Type B pancreatic cell (in vitro differentiated cells): ENCODE data around the gene C19orf12. TPM values are rescaled to one million over a fixed set of nuclear protein-coding genes. Genes with fewer than 3 reads are reported as not detected.
A peak's percentile ranks its signal among the peaks of the same experiment; 100 is the strongest.

Source experiments
- DNase-seq: peaks from one replicate; pipeline ENCODE4 v3.0.0; 2021; ENCODE audit warnings: mixed read lengths; ENCODE audit not compliant: unreplicated experiment; ENCODE audit errors: extremely low spot score
- H3K27ac Mint-ChIP-seq: 2 replicates; pipeline ENCODE4 v1.8.0; 2021; ENCODE audit warnings: mild to moderate bottlenecking, mixed read lengths
- H3K27me3 Mint-ChIP-seq: 2 replicates; pipeline ENCODE4 v1.8.0; 2021; ENCODE audit warnings: mixed read lengths
- H3K36me3 Mint-ChIP-seq: 2 replicates; pipeline ENCODE4 v1.8.0; 2021; ENCODE audit warnings: mixed read lengths
- H3K4me1 Mint-ChIP-seq: one replicate; pipeline ENCODE4 v1.8.0; 2021; ENCODE audit warnings: mixed read lengths; ENCODE audit not compliant: unreplicated experiment
- H3K4me3 Mint-ChIP-seq: 2 replicates; pipeline ENCODE4 v1.8.0; 2021; ENCODE audit warnings: mild to moderate bottlenecking, mixed read lengths
- H3K9me3 Mint-ChIP-seq: 2 replicates; pipeline ENCODE4 v1.8.0; 2021; ENCODE audit warnings: mixed read lengths
- total RNA-seq: library from RNA; stranded (reverse); gene quantifications from 2 replicates; pipeline ENCODE4 v1.2.1, GENCODE V29; 2021; ENCODE audit warnings: low replicate concordance
- TF ChIP-seq, protein P1 (sequence below): fragments of 200-600 bp; sonication (generic); conservative IDR thresholded peaks from 2 replicates; pipeline ENCODE4 v1.5.0; 2021; ENCODE audit warnings: antibody characterized with exemption, mild to moderate bottlenecking

C19orf12 gene
- total RNA-seq, 1 donor from 2014 or later = 23.9 TPM

DNA sequence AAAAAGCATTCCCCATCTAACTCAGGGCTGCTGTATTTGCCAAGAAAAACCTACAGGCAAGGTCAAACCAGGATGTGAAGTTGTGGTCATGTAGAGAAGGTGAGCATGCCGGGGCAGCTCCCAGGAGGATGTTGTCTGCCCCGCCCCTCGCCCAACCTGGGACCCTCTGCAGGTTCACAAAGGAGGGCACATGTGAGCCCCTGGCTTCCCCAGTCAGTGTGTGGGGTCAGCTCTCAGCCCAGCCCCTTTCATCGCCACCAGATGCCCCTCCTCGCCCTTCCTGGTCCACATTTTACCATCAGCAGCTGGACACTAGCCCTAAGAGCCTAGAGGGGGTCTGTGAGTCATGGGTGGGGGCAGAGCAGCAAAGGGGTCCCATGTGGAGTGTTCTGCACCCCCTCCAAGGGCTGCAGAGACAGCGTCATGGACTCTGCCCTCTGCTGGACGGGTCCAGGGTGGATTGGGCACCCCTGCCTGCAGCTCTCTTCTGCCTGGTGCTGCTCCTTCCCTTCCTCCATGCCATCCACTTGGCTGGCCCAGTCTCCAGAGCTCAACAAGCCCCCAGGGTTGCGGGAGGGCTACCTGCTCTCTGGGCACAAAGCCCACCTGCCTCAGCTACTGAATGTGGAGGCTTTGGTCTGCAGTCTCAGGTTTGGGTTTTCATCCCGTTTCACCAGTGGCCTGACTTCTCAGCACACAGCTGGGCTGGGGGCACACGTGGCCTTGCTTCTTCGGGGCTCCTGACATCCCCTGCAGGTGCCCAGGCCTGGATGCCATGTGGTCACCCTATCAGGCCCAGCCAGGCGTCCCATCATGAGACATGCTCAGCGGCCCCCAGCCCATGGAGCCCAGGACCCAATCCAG lies 46.1 kb downstream of the C19orf12 start:
- Mint-ChIP-seq H3K36me3 (peaks cover 8% of the 10 kb centered on the region), H3K9me3 (no peaks in the 10 kb centered on the region), H3K27ac (no peak overlapping the region), H3K27me3 (no peaks in the 10 kb centered on the region), H3K4me1 (peaks cover 31% of the 10 kb centered on the region), H3K4me3 (no peak overlapping the region)
- no peak for DNase-seq
- TF ChIP-seq, protein P1, sequence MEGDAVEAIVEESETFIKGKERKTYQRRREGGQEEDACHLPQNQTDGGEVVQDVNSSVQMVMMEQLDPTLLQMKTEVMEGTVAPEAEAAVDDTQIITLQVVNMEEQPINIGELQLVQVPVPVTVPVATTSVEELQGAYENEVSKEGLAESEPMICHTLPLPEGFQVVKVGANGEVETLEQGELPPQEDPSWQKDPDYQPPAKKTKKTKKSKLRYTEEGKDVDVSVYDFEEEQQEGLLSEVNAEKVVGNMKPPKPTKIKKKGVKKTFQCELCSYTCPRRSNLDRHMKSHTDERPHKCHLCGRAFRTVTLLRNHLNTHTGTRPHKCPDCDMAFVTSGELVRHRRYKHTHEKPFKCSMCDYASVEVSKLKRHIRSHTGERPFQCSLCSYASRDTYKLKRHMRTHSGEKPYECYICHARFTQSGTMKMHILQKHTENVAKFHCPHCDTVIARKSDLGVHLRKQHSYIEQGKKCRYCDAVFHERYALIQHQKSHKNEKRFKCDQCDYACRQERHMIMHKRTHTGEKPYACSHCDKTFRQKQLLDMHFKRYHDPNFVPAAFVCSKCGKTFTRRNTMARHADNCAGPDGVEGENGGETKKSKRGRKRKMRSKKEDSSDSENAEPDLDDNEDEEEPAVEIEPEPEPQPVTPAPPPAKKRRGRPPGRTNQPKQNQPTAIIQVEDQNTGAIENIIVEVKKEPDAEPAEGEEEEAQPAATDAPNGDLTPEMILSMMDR = no peak

DNA sequence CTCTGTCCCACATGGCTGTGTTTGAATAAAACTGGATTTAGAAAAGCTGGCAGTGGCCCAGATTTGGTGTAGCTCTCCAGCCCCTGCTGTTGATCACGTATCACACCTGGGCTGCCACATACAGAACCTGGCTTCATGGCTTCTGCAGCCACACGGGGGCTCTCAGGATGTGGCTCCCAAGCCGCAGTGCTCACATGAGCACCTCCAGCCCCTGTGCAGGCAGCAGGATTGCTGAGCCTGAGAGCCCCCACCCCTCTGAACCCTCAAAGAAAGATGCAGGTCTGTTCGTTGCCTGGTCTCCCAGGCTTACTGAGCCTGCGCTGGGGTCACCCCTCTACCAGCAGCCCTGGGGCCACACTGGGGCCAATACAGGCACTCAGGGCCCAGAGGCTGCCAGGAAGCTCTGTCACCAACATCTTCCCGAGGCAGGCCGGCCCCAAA lies 47.1 kb downstream of the C19orf12 start:
- no peaks in the 10 kb centered on the region for H3K9me3 Mint-ChIP-seq
- peaks cover 8% of the 10 kb centered on the region for H3K36me3 Mint-ChIP-seq
- H3K27me3 Mint-ChIP-seq = no peaks in the 10 kb centered on the region
- peaks cover 31% of the 10 kb centered on the region for H3K4me1 Mint-ChIP-seq
- no peak for DNase-seq
- peak overlapping the region; percentile 76 for H3K4me3 Mint-ChIP-seq
- H3K27ac Mint-ChIP-seq = no peak overlapping the region
- TF ChIP-seq, protein P1 = no peak

DNA sequence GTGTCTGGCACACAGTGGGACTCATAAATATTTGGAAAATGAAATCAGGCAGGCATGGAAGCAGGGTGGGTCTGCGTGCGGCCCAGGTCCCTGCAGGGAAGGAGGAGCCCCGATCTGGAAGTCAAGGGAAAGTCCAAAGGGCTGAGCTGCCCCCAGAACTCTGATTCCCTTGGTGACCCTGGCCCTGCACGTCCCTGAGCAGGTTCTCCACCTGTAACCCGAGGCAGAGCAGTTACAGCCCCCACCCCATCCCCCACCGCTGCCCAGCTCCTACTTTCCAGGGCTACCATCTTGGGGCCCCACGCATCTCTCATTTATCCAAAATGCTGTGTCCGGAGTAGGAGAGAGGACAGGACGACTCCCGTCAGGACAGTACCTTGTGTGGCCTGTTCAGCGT lies 47.7 kb downstream of the C19orf12 start:
- H3K27me3 Mint-ChIP-seq = no peaks in the 10 kb centered on the region
- DNase-seq = no peak

DNA sequence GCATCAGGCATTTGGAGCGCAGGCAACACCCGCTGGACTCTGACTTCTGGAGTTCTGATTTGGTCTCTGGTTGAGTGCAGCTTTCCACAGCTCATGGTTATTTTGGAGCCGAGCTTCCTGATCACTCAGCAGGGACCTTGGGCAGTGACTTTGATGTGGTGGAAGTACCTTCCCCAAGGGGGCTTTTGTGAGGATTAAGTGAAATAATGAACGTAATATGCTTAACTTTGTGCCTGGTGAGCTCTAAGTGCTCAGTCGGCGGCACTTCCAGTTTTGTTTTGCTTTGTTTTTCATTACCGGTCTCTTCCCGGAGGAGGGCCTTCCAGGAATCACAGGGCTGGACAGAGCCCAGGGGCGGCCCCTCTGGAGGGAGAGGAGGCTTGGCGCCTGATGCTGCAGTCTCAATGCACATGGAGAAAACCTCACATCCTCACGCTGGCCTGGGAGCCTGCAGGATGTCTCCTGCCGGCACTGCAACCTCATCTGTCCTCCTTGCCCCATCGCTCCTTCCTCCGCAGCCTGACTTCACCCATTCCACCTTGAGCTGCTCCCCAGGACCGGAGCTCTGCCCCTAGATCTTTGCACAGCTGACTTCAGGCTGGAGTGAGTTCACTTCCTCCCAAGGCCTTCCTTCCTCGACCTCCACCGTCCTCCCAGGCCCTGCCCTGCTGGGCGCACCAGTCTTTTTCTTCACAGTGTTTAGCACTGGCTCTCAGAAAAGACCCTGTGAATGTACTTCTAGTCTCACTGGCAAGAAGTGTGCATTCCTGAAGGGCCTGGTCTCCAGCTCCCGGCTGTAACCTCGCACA lies 48.3 kb downstream of the C19orf12 start:
- peaks cover 31% of the 10 kb centered on the region for H3K4me1 Mint-ChIP-seq
- H3K36me3 Mint-ChIP-seq = peaks cover 8% of the 10 kb centered on the region
- TF ChIP-seq, protein P1 = no peak
- no peaks in the 10 kb centered on the region for H3K9me3 Mint-ChIP-seq
- peak overlapping the region; percentile 86 for H3K4me3 Mint-ChIP-seq
- no peaks in the 10 kb centered on the region for H3K27me3 Mint-ChIP-seq
- DNase-seq = no peak
- peak overlapping the region; percentile 52 for H3K27ac Mint-ChIP-seq

More for the DNA sequence above, 47.7 kb downstream of the C19orf12 start:
- Mint-ChIP-seq H3K4me1 (peaks cover 33% of the 10 kb centered on the region), H3K9me3 (no peaks in the 10 kb centered on the region), H3K4me3 (peak overlapping the region; percentile 86), H3K36me3 (peaks cover 8% of the 10 kb centered on the region), H3K27ac (peak overlapping the region; percentile 52)
- TF ChIP-seq, protein P1 = no peak

DNA sequence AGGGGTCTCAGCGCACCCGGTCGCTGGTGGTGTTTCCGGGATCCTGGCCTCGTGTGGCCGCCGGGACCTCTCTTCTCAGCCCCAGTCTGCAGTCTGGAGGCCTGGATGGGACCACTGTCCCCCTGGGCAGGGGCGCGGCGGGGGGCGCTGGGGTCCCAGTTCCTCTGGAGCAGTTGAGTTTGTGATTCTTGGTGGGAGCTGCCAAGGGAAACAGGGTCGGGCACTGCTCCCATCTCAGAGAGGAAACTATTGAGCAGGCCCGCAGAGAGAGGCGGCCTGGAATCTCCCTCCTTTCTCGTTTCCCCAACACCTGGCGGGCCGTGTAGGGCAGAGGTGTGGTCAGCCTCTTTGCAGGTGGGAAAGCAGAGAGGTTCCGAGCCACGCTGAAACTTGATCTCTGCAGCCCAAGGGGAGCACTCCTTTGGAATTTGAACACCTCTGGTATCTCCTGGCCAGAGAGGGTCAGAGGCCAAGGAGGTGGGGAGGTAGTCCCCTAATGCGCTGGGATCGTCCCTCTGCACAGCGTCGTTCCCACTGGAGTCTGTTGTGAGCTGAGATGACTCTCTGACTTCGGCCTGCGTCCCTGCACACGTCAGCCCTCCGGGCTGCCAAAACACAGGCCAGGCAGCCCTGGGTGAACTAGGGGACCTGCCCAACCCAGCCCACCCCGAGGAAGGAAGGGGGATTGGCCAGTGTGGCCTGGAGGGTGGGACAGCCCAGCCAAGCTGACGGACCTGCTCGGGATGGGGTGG lies 49.1 kb downstream of the C19orf12 start:
- Mint-ChIP-seq H3K36me3 (peaks cover 4% of the 10 kb centered on the region), H3K27ac (peak overlapping the region; percentile 53)

More for the DNA sequence above, 49.1 kb downstream of the C19orf12 start:
- H3K4me3 Mint-ChIP-seq = peak overlapping the region; percentile 86
- no peaks in the 10 kb centered on the region for H3K27me3 Mint-ChIP-seq
- peaks cover 24% of the 10 kb centered on the region for H3K4me1 Mint-ChIP-seq
- no peak for DNase-seq
- no peaks in the 10 kb centered on the region for H3K9me3 Mint-ChIP-seq
- TF ChIP-seq, protein P1 = no peak
